C4-2B (cell line): Measurements from ENCODE around the gene SCN5A.

Experiments
- H3K27ac ChIP-seq: fragments of 450-650 bp; 2 replicates; pipeline ENCODE4 v1.5.1; 2017
- CTCF ChIP-seq: fragments of 450-650 bp; conservative IDR thresholded peaks from 2 replicates; pipeline ENCODE4 v1.5.1; 2017; ENCODE audit warnings: mild to moderate bottlenecking
- ZFX ChIP-seq: fragments of 450-650 bp; IDR thresholded peaks from 2 replicates; pipeline ENCODE4 v1.6.1; 2017

Gene SCN5A

GRCh38 chr3:38545550-38545949, 103.9 kb downstream of the SCN5A start:
- H3K27ac ChIP-seq: no peak overlapping the region
- TF ChIP-seq CTCF: no peak
- no peak for TF ChIP-seq ZFX

- H3K27ac ChIP-seq: no peak overlapping the region
Measured at GRCh38 chr3:38544926-38545325, 104.6 kb downstream of the SCN5A start.

GRCh38 chr3:38543586-38543985, 105.9 kb downstream of the SCN5A start:
- TF ChIP-seq CTCF: no peak
- no peak for TF ChIP-seq ZFX
- H3K27ac ChIP-seq: no peak overlapping the region

More at GRCh38 chr3:38544926-38545325, 104.6 kb downstream of the SCN5A start:
- TF ChIP-seq CTCF (no peak), ZFX (no peak)

GRCh38 chr3:38542401-38543298, 106.8 kb downstream of the SCN5A start:
- no peak overlapping the region for H3K27ac ChIP-seq

GRCh38 chr3:38541806-38542205, 107.7 kb downstream of the SCN5A start:
- TF ChIP-seq ZFX: no peak
- TF ChIP-seq CTCF: no peak
- no peak overlapping the region for H3K27ac ChIP-seq

More at GRCh38 chr3:38542401-38543298, 106.8 kb downstream of the SCN5A start:
- TF ChIP-seq ZFX: no peak
- TF ChIP-seq CTCF: no peak

- no peak overlapping the region for H3K27ac ChIP-seq
Measured at GRCh38 chr3:38538773-38539353, 110.6 kb downstream of the SCN5A start.

More at GRCh38 chr3:38538773-38539353, 110.6 kb downstream of the SCN5A start:
- no peak for TF ChIP-seq ZFX
- TF ChIP-seq CTCF: no peak
